BLaER1 (cell line): ENCODE data around the gene GALK1.
"Not testable (repeated sequence)": the region's sequence is repeated elsewhere in the genome, so short reads cannot be mapped to it uniquely, and the experiment has no call there.

Experiments
- H3K27ac ChIP-seq: shearing (Covaris generic); formaldehyde crosslinking; 2 replicates; pipeline ENCODE4 v1.8.1; 2022
- H3K27me3 ChIP-seq: shearing (Covaris generic); formaldehyde crosslinking; 2 replicates; pipeline ENCODE4 v1.8.1; 2022
- H3K36me3 ChIP-seq: shearing (Covaris generic); formaldehyde crosslinking; 2 replicates; pipeline ENCODE4 v1.8.1; 2022
- H3K4me1 ChIP-seq: shearing (Covaris generic); formaldehyde crosslinking; 2 replicates; pipeline ENCODE4 v1.8.1; 2022
- H3K4me2 ChIP-seq: shearing (Covaris generic); formaldehyde crosslinking; 2 replicates; pipeline ENCODE4 v1.8.1; 2022
- H3K4me3 ChIP-seq: shearing (Covaris generic); formaldehyde crosslinking; 2 replicates; pipeline ENCODE4 v1.8.1; 2022
- H3K9ac ChIP-seq: shearing (Covaris generic); formaldehyde crosslinking; 2 replicates; pipeline ENCODE4 v1.8.1; 2022
- H3K9me3 ChIP-seq: shearing (Covaris generic); formaldehyde crosslinking; 2 replicates; pipeline ENCODE4 v1.8.1; 2022
- H4K20me1 ChIP-seq: shearing (Covaris generic); formaldehyde crosslinking; 2 replicates; pipeline ENCODE4 v1.8.1; 2022
- Cebpa-rat ChIP-seq: shearing (Covaris generic); IDR thresholded peaks from 2 replicates; pipeline ENCODE4 v1.8.1; 2022

Gene GALK1

DNA sequence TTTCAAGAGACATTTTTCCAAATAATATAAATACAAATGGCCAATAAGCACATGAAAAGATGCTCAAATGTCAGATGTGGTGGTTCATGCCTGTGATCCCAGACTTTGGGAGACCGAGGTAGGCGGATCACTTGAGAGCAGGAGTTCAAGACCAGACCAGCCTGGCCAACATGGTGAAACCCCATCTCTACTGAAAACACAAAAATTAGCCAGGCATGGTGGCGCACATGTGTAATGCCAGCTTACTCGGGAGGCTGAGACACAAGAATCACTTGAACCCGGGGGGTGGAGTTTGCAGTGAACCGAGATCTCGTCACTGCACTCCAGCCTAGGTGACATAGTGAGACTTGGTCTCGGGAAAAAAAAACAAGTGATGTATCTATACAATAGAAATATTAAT, 2.9 kb upstream of the GALK1 start:
- Histone ChIP-seq H3K4me2 (no peak overlapping the region), H3K4me3 (no peak overlapping the region), H3K4me1 (peaks cover 44% of the 10 kb centered on the region), H3K36me3 (no peaks in the 10 kb centered on the region), H4K20me1 (no peaks in the 10 kb centered on the region), H3K9me3 (no peaks in the 10 kb centered on the region), H3K9ac (no peak overlapping the region), H3K27ac (no peak overlapping the region), H3K27me3 (no peaks in the 10 kb centered on the region)
- TF ChIP-seq Cebpa-rat, result no peak

GRCh38 chr17:75765981-75766380, 989 bp upstream of the GALK1 start:
- no peak overlapping the region for H3K4me3 ChIP-seq
- 0 out of 2 replicates have a peak overlapping the region, but pooled peaks have one; percentile 13 for H3K27ac ChIP-seq
- no peaks in the 10 kb centered on the region for H3K27me3 ChIP-seq
- no peaks in the 10 kb centered on the region for H3K9me3 ChIP-seq
- peaks cover 37% of the 10 kb centered on the region for H3K4me1 ChIP-seq
- H3K4me2 ChIP-seq, result no peak overlapping the region
- H3K9ac ChIP-seq, result no peak overlapping the region
- peaks cover 6% of the 10 kb centered on the region; the same call in 1 of the 2 replicates for H3K36me3 ChIP-seq
- no peaks in the 10 kb centered on the region for H4K20me1 ChIP-seq
- TF ChIP-seq Cebpa-rat, result no peak

- H3K9ac ChIP-seq, result peak overlapping the region; percentile 86
- H3K27ac ChIP-seq, result peak overlapping the region; percentile 88
- H3K27me3 ChIP-seq, result no peaks in the 10 kb centered on the region
- peak overlapping the region; percentile 100 for H3K4me2 ChIP-seq
- H3K4me1 ChIP-seq, result peaks cover 36% of the 10 kb centered on the region
- no peak for TF ChIP-seq Cebpa-rat
- H3K36me3 ChIP-seq, result peaks cover 6% of the 10 kb centered on the region; the same call in 1 of the 2 replicates
- no peaks in the 10 kb centered on the region for H3K9me3 ChIP-seq
- no peaks in the 10 kb centered on the region for H4K20me1 ChIP-seq
- H3K4me3 ChIP-seq, result peak overlapping the region; percentile 78
Measured at GRCh38 chr17:75764417-75764710, 628 bp downstream of the GALK1 start.

DNA sequence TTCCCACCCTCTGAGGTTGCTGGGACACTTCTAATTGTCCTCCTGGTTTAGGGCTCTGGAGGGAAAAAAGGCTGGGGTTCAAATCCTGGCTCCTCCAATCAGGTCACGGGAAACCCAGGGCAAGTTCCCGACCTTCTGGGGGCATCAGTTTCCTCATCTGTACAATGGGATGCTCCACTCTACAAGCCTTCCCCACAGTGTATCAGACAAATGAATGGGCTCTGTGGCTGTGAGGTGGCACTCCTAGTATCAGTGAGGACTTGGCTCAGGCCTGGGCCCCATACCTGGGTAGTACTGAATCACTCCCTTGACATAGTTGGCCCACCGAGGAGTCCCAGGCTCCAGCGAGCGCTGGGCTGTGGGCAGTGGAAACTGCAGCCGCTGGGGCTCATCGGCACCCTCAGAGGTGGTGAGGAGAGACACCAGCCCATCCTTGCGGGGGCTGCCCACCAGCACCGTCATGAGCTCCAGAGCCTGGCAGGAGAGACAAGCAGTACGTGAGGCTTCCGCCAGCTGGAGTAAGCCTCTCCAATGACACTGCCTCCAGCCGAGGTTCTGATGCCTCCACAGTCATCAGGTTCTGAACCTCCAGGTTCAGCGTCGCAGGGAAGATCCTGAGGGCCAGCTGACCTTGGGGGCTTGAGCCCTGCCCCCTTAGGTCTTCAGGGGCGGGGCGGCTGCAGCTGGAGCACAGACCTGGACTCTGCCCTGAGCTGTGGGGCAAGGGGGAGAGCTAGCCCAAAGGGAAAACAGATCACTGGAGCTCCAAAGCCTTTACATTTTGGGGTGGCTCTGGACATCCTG, 1.2 kb downstream of the GALK1 start:
- Histone ChIP-seq H3K9me3 (no peaks in the 10 kb centered on the region), H3K9ac (peak overlapping the region; percentile 86), H3K4me2 (peak overlapping the region; percentile 100), H3K27me3 (no peaks in the 10 kb centered on the region), H3K36me3 (peaks cover 8% of the 10 kb centered on the region; the same call in 1 of the 2 replicates), H3K27ac (peak overlapping the region; percentile 88), H3K4me1 (peaks cover 36% of the 10 kb centered on the region), H4K20me1 (no peaks in the 10 kb centered on the region), H3K4me3 (peak overlapping the region; percentile 78)
- no peak for TF ChIP-seq Cebpa-rat

DNA sequence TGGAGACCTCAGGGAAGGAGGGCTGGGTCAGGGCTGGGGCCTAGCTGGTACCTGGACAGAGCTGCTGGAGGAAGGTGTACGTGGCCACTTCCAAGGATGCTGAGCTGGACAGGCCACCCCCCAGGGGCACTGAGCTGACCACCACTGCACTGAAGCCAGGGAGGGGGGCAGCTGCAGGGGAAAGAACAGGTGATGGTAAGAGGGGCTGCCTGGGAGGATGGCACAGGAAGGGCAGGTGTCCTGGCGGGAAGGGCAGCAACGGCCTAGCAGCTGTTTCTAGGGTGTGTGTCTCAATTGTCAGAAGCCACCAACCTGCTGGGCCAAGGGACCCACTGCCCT, 1.8 kb downstream of the GALK1 start:
- no peaks in the 10 kb centered on the region for H4K20me1 ChIP-seq
- H3K4me3 ChIP-seq, result no peak overlapping the region
- H3K4me2 ChIP-seq, result peak overlapping the region; percentile 100
- no peaks in the 10 kb centered on the region for H3K27me3 ChIP-seq
- no peak for TF ChIP-seq Cebpa-rat
- peaks cover 14% of the 10 kb centered on the region; the same call in 1 of the 2 replicates for H3K36me3 ChIP-seq
- H3K4me1 ChIP-seq, result peaks cover 36% of the 10 kb centered on the region
- H3K9ac ChIP-seq, result peak overlapping the region; percentile 86
- no peaks in the 10 kb centered on the region for H3K9me3 ChIP-seq
- H3K27ac ChIP-seq, result peak overlapping the region; percentile 88; the same call in 1 of the 2 replicates

GRCh38 chr17:75762513-75763268, 2.3 kb downstream of the GALK1 start:
- peak overlapping the region; percentile 100 for H3K4me2 ChIP-seq

DNA sequence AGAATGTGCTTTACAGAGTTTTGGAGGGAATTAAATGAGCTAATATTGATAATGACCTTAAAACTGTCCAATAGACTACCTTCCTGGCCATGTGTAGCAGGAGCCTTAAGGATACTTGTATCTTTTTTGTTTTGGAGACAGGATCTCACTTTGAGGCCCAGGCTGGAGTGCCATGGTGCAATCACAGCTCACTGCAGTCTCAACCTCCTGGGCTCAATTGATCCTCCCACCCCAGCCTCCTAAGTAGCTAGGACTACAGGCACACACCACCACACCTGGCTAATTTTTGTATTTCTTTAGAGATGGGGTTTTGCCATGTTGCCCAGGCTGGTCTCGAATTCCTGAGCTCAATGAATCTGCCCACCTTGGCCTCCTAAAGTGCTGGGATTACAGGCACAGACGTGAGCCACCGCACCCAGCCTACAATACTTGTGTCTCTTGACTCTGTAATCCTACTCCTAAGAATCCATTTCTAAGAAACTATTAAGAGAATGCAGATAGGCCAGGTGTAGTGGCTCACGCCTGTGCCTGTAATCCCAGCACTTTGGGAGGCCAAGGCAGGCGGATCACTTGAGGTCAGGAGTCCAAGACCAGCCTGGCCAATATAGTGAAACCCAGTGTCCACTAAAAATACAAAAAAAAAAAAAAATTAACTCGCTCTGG, 4.9 kb downstream of the GALK1 start:
- not testable (repeated sequence) for H3K4me3 ChIP-seq, H3K27ac ChIP-seq, H4K20me1 ChIP-seq, H3K9me3 ChIP-seq, H3K27me3 ChIP-seq, H3K4me2 ChIP-seq, H3K9ac ChIP-seq
- peaks cover 32% of the 10 kb centered on the region; the same call in 1 of the 2 replicates for H3K36me3 ChIP-seq
- H3K4me1 ChIP-seq, result peaks cover 37% of the 10 kb centered on the region

More at GRCh38 chr17:75762513-75763268, 2.3 kb downstream of the GALK1 start:
- H3K4me3 ChIP-seq, result no peak overlapping the region
- peaks cover 20% of the 10 kb centered on the region; the same call in 1 of the 2 replicates for H3K36me3 ChIP-seq
- H3K9ac ChIP-seq, result no peak overlapping the region; the same call in 1 of the 2 replicates
- peaks cover 36% of the 10 kb centered on the region for H3K4me1 ChIP-seq
- no peak overlapping the region for H3K27ac ChIP-seq
- no peaks in the 10 kb centered on the region for H4K20me1 ChIP-seq
- no peaks in the 10 kb centered on the region for H3K27me3 ChIP-seq
- TF ChIP-seq Cebpa-rat, result no peak
- H3K9me3 ChIP-seq, result no peaks in the 10 kb centered on the region

DNA sequence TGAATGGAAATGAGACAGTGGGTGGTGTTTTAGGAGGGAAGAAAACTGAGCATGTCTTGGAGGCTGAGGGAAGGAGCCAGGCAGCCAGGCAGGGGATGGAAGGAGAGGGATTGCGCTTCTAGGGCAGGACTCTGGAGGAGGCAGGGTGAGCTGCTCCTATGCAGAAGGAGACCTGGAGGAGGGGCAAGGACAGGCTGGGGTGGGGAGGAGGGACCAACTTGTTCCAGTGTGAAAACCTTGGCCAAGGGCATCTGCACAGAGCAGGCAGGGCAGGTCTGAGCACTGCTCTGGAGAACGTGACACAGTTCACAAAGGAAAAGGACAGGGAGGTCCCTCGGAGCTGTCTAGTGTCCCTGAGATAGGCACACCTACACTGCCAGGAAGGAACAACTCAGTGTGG, 5.5 kb downstream of the GALK1 start:
- H3K36me3 ChIP-seq, result peaks cover 32% of the 10 kb centered on the region; the same call in 1 of the 2 replicates
- H3K27me3 ChIP-seq, result no peaks in the 10 kb centered on the region
- H3K4me2 ChIP-seq, result no peak overlapping the region
- no peaks in the 10 kb centered on the region for H4K20me1 ChIP-seq
- H3K9me3 ChIP-seq, result no peaks in the 10 kb centered on the region
- no peak overlapping the region for H3K4me3 ChIP-seq
- H3K4me1 ChIP-seq, result peaks cover 39% of the 10 kb centered on the region
- H3K27ac ChIP-seq, result no peak overlapping the region
- no peak overlapping the region for H3K9ac ChIP-seq
- TF ChIP-seq Cebpa-rat, result no peak

DNA sequence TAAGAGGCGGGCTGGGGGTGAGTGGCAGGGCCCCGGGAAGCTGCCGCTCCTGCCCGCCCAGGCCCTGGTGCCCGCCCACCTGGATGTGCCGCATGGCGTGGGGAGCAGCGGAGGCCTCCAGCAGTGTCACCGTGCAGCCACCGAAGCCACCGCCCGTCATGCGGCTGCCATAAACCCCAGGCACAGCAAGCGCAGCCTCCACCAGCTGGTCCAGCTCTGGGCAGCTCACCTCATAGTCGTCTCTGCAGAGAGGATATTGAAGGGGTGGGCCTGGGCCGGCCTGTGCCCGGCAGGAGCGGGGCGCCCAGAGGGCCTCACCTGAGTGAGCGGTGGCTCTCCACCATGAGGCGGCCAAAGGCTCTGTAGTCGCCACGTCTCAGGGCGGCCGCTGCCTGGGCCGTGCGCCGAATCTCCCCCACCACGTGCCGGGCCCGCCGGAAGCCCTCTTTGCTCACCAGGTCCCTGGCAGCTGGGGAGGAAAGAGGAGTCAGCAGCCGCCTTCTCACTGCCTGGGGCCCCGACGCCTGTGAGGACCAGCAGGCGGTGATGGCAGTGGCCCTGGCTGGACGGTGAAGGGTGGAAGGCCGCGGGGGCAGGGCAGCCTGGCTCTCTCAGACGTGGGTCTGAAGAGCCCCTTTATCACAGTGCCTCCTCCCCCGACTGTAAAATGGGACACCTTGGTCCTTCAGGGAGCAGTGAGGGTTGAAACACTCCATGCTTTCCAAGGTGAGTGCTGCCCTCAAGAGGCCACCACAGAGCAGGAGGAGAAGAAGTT, 6.7 kb downstream of the GALK1 start:
- Histone ChIP-seq H3K4me3 (no peak overlapping the region), H4K20me1 (no peaks in the 10 kb centered on the region), H3K9me3 (no peaks in the 10 kb centered on the region), H3K36me3 (peaks cover 32% of the 10 kb centered on the region; the same call in 1 of the 2 replicates), H3K4me1 (peaks cover 38% of the 10 kb centered on the region), H3K27me3 (no peaks in the 10 kb centered on the region), H3K9ac (no peak overlapping the region), H3K4me2 (no peak overlapping the region), H3K27ac (no peak overlapping the region)
- no peak for TF ChIP-seq Cebpa-rat
